Hepatic stellate cell (primary cell): ENCODE data around the gene MEIS1.

Experiments used
- DNase-seq: peaks from one replicate; pipeline ENCODE4 v3.0.0; 2011; ENCODE audit warnings: low spot score

MEIS1 gene

DNA sequence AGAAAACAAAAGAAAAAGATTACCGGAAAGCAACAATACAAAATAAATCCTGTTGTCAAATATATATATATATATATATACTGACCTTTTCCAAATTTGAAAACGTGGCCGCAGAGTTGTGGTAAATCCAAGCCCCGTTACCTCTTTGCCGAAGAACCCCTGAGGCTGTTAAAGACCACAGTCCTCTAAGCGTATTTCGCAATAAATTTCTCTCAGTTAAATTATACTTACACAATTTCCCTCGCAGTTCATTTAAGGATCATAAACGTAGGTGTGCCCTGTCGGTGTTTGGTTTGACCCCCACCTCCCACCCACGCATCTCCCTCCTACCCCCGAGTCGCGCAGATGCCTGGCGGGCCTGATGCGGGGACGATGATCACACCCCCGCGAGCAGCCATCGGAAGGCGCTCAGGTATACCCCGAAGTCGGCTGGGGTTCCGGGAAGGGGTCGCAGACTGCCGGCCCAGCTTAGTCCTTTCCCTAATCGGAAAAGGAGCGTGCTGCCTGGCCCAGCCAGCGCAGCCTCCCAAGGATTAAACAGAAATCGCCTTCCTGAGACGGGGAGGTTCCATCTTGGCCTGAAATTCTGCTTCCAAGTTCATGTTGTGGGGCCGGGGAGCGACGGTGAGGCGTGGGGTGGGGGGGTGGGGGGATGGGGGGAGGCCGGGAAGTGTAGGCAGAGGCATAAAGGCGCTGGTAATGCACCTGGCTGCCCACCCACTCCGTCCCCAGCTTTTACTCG, 2.9 kb upstream of the MEIS1 start:
- DNase-seq = no peak

DNA sequence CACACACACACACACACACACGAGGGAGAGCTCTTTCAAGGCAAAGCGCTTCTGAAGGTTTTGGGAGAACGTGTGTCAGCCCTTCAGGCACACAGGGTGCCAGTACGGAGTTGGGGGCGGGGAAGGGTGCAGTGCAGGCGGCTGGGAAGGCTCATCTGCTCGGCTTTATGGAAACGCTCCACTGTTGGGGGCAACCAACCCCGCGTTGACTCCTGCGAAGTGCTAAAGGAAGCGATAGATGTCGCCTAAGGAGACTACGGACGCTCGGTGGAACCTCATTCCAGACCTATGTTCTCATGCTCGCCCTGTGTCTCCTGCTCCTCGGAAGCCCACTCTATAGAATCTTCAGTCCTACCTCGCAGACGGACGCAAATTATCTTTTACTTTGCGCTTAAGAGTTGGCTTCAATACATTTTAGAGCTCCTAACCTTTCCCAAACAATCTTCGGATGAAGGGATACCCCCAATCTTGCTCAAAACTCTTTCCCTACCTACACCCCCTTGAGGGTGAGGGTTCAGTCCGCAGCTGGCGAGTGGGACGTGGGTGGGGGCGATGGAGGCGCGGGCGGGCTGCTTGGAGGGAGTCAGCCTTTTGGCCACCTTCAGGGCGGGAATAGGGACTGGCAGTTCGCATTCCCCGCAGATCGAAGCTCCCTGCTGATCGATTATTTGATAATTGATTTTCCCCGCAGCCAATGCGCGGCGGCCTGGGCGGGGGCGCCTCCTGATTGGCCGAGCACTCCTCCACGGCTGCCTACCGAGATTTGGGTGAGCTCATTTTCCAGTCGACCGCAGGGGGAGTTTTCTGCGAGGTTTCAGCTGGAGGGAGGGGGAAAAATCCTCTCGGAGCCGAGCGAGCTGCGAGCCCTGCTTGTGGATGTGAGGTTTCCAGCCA, 1.9 kb upstream of the MEIS1 start:
- peak; percentile 97 for DNase-seq

DNA sequence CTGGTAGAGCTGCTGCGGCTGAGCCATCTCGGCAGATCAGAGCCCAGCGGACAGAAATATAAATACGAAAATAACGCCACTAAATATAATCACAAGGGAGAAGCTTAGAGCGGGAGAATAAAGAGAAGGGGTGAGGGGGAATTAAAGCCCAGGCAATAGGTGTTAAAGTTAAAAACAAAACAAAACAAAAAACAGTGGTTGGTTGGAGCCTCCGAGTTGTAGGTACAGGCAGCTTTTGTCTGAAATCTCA, 1.3 kb upstream of the MEIS1 start:
- DNase-seq = no peak

DNA sequence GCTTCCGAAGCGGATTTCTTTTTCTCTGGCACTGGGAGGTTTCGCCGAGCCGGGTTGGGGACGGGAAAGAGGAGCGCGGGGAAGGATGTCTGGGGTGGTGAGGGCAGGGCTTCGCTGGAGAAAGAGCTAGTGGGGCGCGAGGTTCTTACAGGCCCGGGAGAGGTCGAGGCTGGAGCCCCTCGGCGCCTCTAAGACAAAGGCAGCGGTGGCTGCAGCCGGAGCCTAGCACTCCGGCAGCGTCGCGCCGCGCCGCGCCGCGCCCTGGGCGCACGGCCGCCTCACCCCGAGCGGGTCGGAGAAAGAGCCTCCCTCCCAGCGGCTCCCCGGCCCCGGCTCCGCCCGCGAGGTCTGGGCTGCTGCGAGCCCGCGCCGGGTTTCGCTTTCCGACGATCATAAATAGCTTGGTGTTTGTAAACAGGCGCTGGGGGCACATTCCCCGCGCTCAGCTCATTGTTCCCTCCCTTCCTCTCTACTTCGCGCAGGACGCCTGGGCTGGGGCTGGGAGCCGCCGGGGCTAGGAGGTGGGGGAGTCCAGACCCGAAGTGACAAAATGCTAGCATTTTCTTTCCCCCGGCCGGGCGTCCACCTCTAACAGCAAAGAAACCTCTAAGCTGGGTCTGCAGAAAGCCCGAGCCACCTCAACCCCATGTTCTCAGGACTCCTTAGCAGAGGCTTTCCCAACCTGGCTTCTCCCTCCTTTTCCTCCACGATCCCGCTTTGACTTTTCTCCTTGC, 813 bp upstream of the MEIS1 start:
- DNase-seq = peak; percentile 59

DNA sequence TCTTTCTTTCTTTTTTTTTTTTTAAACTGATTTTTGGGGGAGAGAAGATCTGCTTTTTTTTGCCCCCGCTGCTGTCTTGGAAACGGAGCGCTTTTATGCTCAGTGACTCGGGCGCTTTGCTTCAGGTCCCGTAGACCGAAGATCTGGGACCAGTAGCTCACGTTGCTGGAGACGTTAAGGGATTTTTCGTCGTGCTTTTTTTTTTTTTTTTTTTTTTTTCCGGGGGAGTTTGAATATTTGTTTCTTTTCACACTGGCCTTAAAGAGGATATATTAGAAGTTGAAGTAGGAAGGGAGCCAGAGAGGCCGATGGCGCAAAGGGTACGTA, 587 bp downstream of the MEIS1 start:
- DNase-seq = peak; percentile 45

DNA sequence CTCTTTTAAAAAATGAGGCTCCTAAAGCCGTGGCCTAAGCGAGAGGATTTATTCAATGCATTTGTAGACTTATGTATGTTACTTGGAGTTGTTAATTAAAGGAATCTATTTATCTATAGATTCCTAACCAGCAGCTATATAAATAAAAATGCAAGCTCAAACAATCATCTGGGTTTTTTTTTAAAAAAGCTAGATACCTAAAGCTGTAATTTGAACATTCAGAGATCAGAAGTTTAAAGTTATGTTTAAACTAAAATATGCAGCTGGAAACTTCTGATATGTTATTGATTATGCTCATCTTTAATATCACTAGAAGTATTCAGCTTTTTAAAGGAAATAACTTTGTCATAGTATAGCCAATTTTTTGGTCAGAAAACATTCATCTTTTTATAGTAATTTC, 1.0 kb downstream of the MEIS1 start:
- DNase-seq = no peak

DNA sequence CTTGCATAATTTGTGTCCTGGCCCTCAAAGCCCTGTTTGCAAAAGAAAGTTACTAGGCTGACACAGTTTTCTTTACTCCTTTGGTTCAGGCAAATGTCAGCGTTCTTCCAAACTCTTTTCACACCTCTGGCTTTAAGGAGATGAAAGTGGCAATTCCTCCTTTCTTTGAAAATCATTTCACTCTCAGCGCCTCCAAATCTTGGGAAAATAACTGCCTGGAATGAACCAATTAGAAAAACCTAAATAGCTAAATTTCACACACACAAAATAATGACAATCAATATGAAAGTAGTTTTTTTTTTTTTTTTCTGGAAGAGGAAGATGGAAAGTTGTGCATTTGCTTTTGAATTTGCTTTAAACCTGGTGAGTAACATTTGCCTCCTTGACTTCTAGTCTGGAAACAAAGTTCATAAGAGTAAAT, 1.7 kb downstream of the MEIS1 start:
- DNase-seq = no peak

DNA sequence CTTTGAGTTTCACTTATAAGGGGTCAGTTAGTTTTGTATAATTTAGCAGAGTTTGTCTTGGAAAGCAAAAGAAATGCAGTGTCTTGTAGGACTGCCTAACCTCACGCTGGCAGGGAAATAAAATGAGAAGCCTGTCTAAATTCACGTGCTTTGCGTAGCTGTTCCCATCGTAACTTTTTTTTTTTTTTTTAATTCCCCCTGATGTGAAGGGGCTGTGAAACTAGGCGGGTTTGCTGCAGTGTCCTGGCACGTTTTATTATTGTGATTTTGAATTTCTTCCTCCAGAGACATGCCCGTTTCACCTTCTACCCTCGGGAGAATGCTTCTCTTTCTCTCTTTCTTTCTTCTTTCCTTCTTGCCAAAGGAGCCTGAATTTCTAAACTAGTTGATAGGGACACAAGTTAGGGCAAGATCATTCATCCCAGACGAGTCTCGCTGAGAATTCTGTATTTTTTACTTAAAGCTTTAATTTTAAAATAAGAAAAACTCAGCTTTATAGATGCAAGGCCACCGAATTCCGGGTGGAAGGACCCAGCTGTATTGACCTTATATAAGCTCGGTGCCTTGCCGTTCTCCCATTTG, 2.3 kb downstream of the MEIS1 start:
- DNase-seq = no peak

DNA sequence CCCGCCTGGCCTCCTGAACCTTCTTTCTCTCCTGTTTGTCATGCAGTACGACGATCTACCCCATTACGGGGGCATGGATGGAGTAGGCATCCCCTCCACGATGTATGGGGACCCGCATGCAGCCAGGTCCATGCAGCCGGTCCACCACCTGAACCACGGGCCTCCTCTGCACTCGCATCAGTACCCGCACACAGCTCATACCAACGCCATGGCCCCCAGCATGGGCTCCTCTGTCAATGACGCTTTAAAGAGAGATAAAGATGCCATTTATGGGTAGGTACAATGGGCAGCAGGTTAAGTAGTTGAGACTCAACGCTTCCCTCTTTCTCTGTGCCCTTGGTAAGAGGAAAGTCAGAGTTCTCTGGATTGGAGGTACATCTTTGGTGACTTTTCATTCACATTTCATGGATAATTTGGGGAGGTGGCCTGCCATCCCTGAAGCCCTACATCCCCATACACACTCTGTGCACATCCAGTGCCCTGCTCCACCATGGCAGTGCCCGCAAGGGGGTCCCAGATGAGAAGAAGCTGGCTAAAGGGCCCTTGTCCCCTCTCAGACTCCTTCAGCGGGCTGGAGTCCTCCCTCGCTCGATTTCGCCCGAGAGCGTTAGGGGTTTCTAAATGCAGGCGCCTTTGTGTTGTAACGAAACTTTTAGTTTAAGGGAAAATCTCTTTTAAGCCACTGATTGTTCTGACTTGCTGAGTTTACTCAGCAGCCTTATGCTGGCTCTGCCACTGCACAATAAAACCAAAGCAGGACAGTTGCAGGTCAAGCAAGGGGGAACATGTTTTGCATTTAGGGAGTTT, 3.0 kb downstream of the MEIS1 start:
- peak; percentile 26 for DNase-seq

DNA sequence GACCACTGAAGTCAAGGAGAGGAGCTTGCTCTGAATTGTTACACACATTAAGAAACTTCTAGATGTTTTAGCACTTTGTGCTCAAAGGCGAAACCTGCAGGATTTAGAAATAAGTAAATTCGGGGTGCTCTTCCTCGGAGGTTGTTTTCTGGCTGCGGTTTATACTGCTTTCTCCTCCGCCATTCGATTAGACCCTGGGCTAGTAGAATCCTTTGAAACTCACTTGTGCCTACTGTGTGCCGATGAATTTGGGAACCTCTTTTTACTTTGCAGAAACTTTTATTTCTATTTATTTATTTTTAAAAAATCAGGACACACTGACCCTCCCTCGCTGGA, 3.5 kb downstream of the MEIS1 start:
- no peak for DNase-seq

DNA sequence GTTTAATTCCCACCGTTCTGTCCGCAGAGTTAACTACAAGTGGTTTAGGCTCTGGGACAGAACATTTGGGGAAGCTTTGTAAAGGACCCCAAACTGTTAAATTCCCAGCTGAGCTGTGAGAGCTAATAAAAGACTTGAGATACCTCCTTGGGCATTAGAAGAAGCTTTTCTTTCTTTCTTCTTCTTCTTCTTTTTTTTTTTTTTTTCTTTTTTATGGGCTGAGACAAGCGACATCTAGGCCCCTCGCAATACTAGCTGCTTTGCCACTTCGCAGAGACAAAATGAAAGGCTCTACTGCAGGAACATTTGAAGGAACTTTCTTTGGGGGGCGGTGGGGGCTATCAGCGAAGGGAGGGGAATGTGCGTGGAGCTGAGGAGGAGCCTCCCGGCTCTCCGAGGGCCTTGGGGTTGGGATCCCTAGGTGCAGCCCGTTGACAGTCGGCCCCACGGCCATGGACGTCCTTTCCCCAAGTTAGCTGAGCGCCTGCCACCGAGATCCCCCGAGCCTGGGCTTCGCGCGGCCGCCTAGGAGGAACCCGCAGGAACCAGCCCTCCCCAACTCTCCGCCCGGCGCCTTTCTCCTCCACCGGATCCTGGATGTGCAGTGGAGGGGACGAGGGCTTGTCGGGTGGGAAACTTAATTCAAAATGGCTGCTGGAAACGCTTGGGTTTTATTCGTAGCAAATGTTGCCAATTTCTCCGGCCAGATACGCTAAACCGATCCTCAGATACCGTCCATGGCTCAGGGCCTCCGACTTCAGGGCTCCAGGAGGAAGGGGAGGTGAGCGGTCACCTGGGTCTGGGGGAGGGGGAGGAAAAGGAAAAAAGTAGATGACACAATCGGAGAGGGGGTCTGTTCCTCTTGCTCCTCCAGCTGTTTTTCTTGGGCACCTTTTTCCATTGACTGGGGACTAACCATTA, 4.2 kb downstream of the MEIS1 start:
- peak; percentile 33 for DNase-seq

DNA sequence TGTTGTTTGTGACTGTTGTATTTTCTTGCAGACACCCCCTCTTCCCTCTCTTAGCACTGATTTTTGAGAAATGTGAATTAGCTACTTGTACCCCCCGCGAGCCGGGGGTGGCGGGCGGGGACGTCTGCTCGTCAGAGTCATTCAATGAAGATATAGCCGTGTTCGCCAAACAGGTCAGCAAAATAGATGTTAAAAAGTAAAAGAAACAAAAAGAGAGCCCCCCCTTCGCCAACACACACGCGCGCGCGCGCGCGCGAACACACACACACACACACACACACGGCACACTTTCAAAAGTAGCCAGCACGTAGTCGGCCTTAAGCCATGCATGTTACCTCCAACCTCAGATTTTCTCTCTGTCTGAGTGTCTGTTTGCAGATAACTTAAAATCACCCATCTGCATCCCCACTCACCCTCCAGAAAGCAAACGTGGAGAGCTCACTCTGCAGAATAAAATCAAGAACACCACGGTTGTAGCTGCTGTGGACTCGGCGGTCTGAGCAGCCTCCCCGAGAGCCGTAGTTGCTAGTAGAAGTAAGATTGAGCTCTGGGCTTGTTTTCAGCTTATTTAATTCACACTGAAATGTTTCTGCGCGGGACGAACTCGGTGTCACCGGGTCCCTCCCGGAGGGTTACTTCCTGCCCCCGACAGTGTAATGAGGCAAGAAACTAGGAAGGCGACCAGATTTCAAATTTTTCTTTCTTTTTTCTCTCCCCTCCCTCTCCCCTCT, 5.1 kb downstream of the MEIS1 start:
- peak; percentile 26 for DNase-seq

DNA sequence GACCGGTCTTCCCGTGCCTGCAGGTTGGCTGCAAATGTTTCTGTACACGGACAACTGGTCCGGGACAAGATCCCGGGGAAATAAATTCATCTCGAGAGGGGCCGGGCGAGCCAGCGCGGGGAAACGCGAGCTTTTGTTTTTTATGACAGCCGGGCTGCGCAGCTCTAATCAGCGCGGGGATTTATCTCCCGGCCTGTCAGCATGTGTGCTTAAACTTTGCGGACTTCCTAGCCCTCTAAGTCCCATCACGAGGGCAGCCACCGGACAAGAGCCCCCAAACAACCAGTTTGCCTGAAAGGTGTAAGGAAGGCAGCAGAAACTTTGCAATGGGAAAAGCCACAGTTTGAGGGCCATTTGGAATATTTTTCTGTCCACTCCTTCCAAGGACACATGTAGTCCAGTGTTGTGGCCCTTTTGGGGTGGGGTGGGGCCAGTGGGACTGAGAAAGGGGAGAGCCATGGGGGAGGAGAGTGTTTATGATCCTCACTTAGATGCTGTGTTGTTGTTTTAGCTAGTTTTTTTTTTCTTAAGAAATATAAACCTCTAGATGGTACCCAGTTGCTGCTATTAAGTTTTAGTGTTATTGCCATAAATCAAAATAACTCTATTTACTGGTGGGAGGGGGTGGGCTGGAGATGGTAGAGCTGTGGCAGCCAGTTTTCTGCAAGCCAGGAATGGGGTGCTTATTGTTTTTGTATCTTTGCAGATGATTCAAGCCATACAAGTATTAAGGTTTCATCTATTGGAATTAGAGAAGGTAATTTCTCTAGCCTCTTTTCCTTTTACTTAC, 6.0 kb downstream of the MEIS1 start:
- DNase-seq = peak; percentile 31

DNA sequence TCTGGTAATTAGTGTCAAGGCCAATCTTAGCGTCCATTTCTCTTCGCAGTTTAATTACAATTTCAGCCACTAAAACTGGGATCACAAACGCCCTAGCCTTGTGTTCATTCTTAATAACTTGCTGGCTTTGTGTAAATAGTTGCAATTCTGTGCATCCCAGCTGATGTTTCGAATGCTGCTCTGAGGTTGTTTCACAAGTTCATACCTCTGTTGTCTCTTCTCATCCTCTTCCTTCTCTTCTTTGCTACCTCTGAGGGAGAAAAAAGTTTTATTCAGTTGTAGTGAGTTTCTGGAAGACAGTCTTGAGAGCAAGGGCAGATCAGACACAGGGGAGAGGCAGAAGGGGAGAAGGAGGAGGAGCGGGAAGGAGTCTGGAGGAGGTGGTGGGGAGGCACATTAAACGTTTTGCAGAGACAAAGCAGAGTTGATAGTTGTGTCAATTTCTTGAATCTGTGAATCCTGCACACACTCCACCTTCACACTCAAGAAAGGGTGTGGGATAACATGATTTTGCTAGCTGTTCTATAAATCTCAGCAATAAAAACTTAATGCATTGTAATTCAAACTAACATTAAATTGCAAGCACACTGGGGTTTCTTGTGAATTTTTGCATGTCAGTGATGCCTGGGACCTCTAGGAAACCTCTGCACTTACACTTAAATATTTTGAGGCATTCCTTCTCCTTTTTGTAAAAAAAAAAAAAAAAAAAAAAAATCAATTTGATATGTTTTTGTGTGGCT, 6.8 kb downstream of the MEIS1 start:
- no peak for DNase-seq

DNA sequence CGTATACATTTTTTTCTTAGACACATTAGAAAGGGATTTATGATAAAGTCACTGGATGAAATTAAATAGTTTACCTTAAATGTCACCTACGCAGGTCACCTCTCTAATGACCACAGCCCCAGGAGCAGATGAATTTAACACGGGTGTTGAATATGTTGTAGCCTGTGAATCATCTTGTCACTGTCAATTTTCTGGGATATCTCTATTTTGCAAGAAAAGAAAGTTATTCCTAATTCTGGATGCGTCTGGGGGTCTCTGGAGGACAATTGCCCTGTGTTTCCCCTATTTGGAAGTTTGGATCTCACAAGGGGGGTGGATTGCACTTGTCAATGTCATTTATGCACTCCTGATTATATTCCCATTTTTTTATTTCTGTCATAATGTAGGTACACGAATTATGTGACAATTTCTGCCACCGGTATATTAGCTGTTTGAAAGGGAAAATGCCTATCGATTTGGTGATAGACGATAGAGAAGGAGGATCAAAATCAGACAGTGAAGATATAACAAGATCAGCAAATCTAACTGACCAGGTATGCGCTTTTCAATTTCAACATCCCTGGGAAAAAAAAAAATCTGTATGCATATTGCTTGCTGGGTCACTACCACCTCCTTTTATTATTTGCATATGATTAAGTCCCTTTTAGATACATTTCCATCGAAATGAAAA, 7.7 kb downstream of the MEIS1 start:
- DNase-seq = no peak

DNA sequence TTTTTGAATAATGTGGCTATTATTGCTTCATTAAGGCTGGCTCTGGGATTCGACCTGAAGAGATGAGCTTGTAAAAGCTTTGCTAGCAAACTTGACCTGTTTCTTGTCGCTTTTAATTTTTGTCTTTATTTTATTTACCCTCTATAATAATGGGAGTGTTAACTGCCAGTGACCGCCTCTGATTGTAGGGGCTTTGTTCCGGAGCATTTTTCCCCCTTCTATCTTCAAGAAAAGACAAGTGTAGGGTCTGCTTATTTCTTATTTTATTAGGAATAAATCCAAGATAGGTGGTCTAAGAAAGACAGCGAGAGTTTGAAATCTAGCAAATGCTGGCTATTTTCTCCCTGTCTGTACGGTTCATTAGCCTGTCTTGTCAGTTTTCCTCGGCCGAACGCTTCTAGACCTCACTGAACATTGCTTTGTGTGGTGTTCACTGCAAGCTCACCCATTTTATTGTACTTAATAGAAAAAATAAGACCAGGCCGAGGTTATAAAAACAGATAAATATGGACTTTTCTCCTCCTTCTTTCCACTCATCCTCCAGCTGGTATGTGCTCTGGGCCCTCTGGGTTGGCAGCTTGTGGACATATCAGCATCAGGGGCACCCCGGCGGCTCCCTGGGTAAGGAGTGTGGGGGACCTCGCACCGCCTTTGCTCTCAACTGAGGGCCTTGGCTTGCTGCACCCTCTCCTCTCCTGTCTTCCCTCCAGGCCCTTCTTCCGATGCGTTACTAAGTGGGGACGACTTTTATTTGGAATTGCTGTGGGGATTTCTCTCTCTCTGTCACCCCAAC, 8.5 kb downstream of the MEIS1 start:
- DNase-seq = no peak
